Measurements from ENCODE around the gene LRRC7. TPM values are rescaled to one million over a fixed set of nuclear protein-coding genes. Genes with fewer than 3 reads are reported as not detected.

The LRRC7 gene
- total RNA-seq, 2 experiments from 2014 or later: 0.14 to 0.20 TPM

DNA sequence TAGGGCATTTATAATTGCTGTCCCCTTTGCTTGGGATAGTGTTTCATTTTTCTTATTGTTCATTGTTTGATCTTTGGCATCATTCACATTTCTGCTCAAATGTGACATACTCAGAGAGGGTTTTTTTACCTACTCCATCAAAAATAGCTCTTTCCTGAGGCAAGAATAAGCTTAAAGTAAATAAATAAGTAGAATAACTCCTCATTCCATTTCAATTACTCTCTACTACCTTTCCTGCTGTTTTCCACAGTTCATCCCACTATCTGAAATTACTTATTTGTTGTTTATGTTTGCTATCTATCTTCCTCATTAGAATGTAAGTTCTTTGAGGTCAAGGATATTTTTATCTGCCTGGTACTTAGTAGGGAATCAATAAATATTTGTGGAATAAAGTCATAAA, 517.8 kb downstream of the LRRC7 start:
- H3K9me3 Mint-ChIP-seq: peaks cover 2% of the 10 kb centered on the region
- no peak overlapping the region for H3K27ac Mint-ChIP-seq
- ChIA-PET CTCF (no interaction called here), POLR2A (no interaction called here)
- peaks cover 15% of the 10 kb centered on the region for H3K27me3 Mint-ChIP-seq
- Histone ChIP-seq H3K4me1 (ENCODE audit: insufficient read depth, low read length) (no peaks in the 10 kb centered on the region), H3K27me3 (ENCODE audit: control insufficient read depth in 1 of 2, insufficient read depth in 2 of 2, low read length in 2 of 2) (no peaks in the 10 kb centered on the region), H3K4me3 (ENCODE audit: low read length) (no peak overlapping the region), H3K36me3 (ENCODE audit: insufficient read depth, low read length) (no peaks in the 10 kb centered on the region), H3K27ac (ENCODE audit: low read depth in 1 of 2, low read length in 2 of 2) (no peak overlapping the region), H3K9me3 (ENCODE audit: control insufficient read depth in 1 of 2, insufficient read depth in 1 of 2, low read length in 2 of 2) (no peaks in the 10 kb centered on the region)
- no peak overlapping the region for H3K4me3 Mint-ChIP-seq
- DNase-seq: no peak
- no peaks in the 10 kb centered on the region for H3K4me1 Mint-ChIP-seq (ENCODE audit: low read depth)
- TF ChIP-seq, protein P1, sequence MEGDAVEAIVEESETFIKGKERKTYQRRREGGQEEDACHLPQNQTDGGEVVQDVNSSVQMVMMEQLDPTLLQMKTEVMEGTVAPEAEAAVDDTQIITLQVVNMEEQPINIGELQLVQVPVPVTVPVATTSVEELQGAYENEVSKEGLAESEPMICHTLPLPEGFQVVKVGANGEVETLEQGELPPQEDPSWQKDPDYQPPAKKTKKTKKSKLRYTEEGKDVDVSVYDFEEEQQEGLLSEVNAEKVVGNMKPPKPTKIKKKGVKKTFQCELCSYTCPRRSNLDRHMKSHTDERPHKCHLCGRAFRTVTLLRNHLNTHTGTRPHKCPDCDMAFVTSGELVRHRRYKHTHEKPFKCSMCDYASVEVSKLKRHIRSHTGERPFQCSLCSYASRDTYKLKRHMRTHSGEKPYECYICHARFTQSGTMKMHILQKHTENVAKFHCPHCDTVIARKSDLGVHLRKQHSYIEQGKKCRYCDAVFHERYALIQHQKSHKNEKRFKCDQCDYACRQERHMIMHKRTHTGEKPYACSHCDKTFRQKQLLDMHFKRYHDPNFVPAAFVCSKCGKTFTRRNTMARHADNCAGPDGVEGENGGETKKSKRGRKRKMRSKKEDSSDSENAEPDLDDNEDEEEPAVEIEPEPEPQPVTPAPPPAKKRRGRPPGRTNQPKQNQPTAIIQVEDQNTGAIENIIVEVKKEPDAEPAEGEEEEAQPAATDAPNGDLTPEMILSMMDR (IDR thresholded peaks at IDR 0.05): no peak
- intact Hi-C loops (cut with DNase I, micrococcal nuclease): no loop called here
- H3K36me3 Mint-ChIP-seq (ENCODE audit: low read depth): no peaks in the 10 kb centered on the region
- no peak for ATAC-seq (ENCODE audit: poor library complexity)

DNA sequence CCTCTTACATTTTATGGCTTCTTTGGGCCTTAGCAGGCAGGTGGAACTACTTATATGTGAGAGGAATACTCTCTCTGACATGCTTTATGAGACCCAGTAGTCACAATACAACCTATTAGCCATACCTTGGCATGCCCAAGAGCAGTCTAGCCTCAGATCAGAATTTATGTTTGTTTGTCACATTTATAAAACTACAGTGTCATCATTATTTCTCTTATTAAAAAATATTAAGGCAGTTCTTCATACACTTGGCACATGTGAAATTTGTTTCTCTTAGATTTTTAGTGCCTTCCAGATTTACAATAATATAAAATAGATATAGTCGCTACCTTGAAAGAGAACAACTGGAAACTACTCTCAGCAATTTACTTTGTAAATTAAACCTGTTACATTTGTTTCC, 519.2 kb downstream of the LRRC7 start:
- ATAC-seq (ENCODE audit: poor library complexity): no peak
- Mint-ChIP-seq H3K4me3 (no peak overlapping the region), H3K4me1 (ENCODE audit: low read depth) (no peaks in the 10 kb centered on the region), H3K9me3 (peaks cover 2% of the 10 kb centered on the region), H3K36me3 (ENCODE audit: low read depth) (no peaks in the 10 kb centered on the region), H3K27ac (no peak overlapping the region), H3K27me3 (peaks cover 16% of the 10 kb centered on the region)
- intact Hi-C loops (cut with DNase I, micrococcal nuclease): no loop called here
- POLR2A ChIA-PET: no interaction called here
- Histone ChIP-seq H3K9me3 (ENCODE audit: control insufficient read depth in 1 of 2, insufficient read depth in 1 of 2, low read length in 2 of 2) (no peaks in the 10 kb centered on the region), H3K27me3 (ENCODE audit: control insufficient read depth in 1 of 2, insufficient read depth in 2 of 2, low read length in 2 of 2) (no peaks in the 10 kb centered on the region), H3K27ac (ENCODE audit: low read depth in 1 of 2, low read length in 2 of 2) (no peak overlapping the region), H3K4me1 (ENCODE audit: insufficient read depth, low read length) (no peaks in the 10 kb centered on the region), H3K36me3 (ENCODE audit: insufficient read depth, low read length) (no peaks in the 10 kb centered on the region), H3K4me3 (ENCODE audit: low read length) (no peak overlapping the region)
- DNase-seq: no peak
- TF ChIP-seq, protein P1 (IDR thresholded peaks at IDR 0.05): no peak
- CTCF ChIA-PET: no interaction called here

DNA sequence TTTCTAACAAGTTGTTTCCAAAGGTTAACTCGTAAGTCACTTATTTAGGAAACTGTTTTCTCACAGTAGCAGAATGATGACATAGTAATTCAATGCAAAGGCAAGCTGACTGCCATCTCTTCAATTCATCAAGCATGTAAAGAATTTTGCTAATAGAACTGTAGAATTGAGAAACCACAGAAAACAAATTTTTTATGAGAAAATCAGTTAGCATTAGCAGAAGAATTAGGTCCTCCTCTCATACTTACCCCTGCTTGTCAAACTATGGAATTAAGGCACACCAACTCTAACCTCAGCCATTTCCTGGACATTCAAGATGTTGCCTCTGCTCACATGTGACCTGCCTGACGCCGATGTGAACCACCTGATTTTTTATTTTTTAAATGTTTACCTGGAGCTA, 522.4 kb downstream of the LRRC7 start:
- no peak overlapping the region for H3K4me3 Mint-ChIP-seq
- TF ChIP-seq, protein P1 (IDR thresholded peaks at IDR 0.05): no peak

More for the DNA sequence above, 522.4 kb downstream of the LRRC7 start:
- H3K27me3 ChIP-seq (ENCODE audit: control insufficient read depth in 1 of 2, insufficient read depth in 2 of 2, low read length in 2 of 2): no peaks in the 10 kb centered on the region
- DNase-seq: no peak
- peaks cover 38% of the 10 kb centered on the region for H3K27me3 Mint-ChIP-seq
- no peaks in the 10 kb centered on the region for H3K36me3 ChIP-seq (ENCODE audit: insufficient read depth, low read length)
- CTCF ChIA-PET: no interaction called here
- no peaks in the 10 kb centered on the region for H3K4me1 ChIP-seq (ENCODE audit: insufficient read depth, low read length)
- H3K36me3 Mint-ChIP-seq (ENCODE audit: low read depth): no peaks in the 10 kb centered on the region
- no peaks in the 10 kb centered on the region for H3K4me1 Mint-ChIP-seq (ENCODE audit: low read depth)
- no peak for ATAC-seq (ENCODE audit: poor library complexity)
- intact Hi-C loops (cut with DNase I, micrococcal nuclease): no loop called here
- POLR2A ChIA-PET: no interaction called here
- no peaks in the 10 kb centered on the region for H3K9me3 ChIP-seq (ENCODE audit: control insufficient read depth in 1 of 2, insufficient read depth in 1 of 2, low read length in 2 of 2)
- H3K27ac ChIP-seq (ENCODE audit: low read depth in 1 of 2, low read length in 2 of 2): no peak overlapping the region
- no peaks in the 10 kb centered on the region for H3K9me3 Mint-ChIP-seq
- no peak overlapping the region for H3K27ac Mint-ChIP-seq
- H3K4me3 ChIP-seq (ENCODE audit: low read length): no peak overlapping the region

Measured in CD4-positive, alpha-beta T cell (primary cell).